ENCODE measurements around the gene TUSC2. TPM values are rescaled to one million over a fixed set of nuclear protein-coding genes. Genes with fewer than 3 reads are reported as not detected.

The TUSC2 gene
- total and polyA plus RNA-seq, 2 of the 13 experiments (the other 11 are each of a cell fraction or from before 2014, with no cell fraction given): 36.7 to 39.1 TPM

GRCh38 chr3:50292159-50293078 is 35.6 kb downstream of the TUSC2 start, which contains the start of gene IFRD2 (continued):
- TF ChIP-seq SMAD9 (CRISPR knock-in tag; IDR thresholded peaks at IDR 0.05) (no peak), POLR2AphosphoS2 (IDR thresholded peaks at IDR 0.05; ENCODE audit: low read depth, low read length) (no peak), FOXA1 (IDR thresholded peaks at IDR 0.05) (no peak), FOXA1 (CRISPR knock-in tag; IDR thresholded peaks at IDR 0.05) (no peak), TCF12 (IDR thresholded peaks at IDR 0.05) (no peak), TCF12 (CRISPR knock-in tag; IDR thresholded peaks at IDR 0.05) (no peak), MZF1 (CRISPR knock-in tag; IDR thresholded peaks at IDR 0.05; ENCODE audit: borderline replicate concordance) (no peak; the same call in 1 of the 2 replicates), ZSCAN22 (CRISPR knock-in tag; IDR thresholded peaks at IDR 0.05) (no peak), POLR2G (IDR thresholded peaks at IDR 0.05; ENCODE audit: low read depth, low read length) (peak; percentile 87), ZNF605 (CRISPR knock-in tag; IDR thresholded peaks at IDR 0.05) (no peak; the same call in 1 of the 2 replicates), SMC3 (IDR thresholded peaks at IDR 0.05; ENCODE audit: low read length) (no peak), ZNF563 (CRISPR knock-in tag; IDR thresholded peaks at IDR 0.05) (peak; percentile 84), CCAR2 (optimal IDR thresholded peaks at IDR 0.05; ENCODE audit: low read depth, low read length) (no peak), ZNF234 (CRISPR knock-in tag; conservative IDR thresholded peaks at IDR 0.05) (no peak), ZFP41 (CRISPR knock-in tag; IDR thresholded peaks at IDR 0.05; ENCODE audit: borderline replicate concordance) (no peak), ZNF232 (CRISPR knock-in tag; IDR thresholded peaks at IDR 0.05; ENCODE audit: borderline replicate concordance) (no peak), EED (CRISPR knock-in tag; IDR thresholded peaks at IDR 0.05) (peak; percentile 29; the same call in 1 of the 2 replicates)
- TF ChIP-seq, protein P1, sequence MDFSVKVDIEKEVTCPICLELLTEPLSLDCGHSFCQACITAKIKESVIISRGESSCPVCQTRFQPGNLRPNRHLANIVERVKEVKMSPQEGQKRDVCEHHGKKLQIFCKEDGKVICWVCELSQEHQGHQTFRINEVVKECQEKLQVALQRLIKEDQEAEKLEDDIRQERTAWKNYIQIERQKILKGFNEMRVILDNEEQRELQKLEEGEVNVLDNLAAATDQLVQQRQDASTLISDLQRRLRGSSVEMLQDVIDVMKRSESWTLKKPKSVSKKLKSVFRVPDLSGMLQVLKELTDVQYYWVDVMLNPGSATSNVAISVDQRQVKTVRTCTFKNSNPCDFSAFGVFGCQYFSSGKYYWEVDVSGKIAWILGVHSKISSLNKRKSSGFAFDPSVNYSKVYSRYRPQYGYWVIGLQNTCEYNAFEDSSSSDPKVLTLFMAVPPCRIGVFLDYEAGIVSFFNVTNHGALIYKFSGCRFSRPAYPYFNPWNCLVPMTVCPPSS (IDR thresholded peaks at IDR 0.05): no peak
- TF ChIP-seq, protein P2, sequence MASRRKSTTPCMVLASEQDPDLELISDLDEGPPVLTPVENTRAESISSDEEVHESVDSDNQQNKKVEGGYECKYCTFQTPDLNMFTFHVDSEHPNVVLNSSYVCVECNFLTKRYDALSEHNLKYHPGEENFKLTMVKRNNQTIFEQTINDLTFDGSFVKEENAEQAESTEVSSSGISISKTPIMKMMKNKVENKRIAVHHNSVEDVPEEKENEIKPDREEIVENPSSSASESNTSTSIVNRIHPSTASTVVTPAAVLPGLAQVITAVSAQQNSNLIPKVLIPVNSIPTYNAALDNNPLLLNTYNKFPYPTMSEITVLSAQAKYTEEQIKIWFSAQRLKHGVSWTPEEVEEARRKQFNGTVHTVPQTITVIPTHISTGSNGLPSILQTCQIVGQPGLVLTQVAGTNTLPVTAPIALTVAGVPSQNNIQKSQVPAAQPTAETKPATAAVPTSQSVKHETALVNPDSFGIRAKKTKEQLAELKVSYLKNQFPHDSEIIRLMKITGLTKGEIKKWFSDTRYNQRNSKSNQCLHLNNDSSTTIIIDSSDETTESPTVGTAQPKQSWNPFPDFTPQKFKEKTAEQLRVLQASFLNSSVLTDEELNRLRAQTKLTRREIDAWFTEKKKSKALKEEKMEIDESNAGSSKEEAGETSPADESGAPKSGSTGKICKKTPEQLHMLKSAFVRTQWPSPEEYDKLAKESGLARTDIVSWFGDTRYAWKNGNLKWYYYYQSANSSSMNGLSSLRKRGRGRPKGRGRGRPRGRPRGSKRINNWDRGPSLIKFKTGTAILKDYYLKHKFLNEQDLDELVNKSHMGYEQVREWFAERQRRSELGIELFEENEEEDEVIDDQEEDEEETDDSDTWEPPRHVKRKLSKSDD (CRISPR knock-in tag; IDR thresholded peaks at IDR 0.05; ENCODE audit: low read depth): 0 out of 2 replicates have a peak, but pooled peaks have one; percentile 45
- TF ChIP-seq, protein P3, sequence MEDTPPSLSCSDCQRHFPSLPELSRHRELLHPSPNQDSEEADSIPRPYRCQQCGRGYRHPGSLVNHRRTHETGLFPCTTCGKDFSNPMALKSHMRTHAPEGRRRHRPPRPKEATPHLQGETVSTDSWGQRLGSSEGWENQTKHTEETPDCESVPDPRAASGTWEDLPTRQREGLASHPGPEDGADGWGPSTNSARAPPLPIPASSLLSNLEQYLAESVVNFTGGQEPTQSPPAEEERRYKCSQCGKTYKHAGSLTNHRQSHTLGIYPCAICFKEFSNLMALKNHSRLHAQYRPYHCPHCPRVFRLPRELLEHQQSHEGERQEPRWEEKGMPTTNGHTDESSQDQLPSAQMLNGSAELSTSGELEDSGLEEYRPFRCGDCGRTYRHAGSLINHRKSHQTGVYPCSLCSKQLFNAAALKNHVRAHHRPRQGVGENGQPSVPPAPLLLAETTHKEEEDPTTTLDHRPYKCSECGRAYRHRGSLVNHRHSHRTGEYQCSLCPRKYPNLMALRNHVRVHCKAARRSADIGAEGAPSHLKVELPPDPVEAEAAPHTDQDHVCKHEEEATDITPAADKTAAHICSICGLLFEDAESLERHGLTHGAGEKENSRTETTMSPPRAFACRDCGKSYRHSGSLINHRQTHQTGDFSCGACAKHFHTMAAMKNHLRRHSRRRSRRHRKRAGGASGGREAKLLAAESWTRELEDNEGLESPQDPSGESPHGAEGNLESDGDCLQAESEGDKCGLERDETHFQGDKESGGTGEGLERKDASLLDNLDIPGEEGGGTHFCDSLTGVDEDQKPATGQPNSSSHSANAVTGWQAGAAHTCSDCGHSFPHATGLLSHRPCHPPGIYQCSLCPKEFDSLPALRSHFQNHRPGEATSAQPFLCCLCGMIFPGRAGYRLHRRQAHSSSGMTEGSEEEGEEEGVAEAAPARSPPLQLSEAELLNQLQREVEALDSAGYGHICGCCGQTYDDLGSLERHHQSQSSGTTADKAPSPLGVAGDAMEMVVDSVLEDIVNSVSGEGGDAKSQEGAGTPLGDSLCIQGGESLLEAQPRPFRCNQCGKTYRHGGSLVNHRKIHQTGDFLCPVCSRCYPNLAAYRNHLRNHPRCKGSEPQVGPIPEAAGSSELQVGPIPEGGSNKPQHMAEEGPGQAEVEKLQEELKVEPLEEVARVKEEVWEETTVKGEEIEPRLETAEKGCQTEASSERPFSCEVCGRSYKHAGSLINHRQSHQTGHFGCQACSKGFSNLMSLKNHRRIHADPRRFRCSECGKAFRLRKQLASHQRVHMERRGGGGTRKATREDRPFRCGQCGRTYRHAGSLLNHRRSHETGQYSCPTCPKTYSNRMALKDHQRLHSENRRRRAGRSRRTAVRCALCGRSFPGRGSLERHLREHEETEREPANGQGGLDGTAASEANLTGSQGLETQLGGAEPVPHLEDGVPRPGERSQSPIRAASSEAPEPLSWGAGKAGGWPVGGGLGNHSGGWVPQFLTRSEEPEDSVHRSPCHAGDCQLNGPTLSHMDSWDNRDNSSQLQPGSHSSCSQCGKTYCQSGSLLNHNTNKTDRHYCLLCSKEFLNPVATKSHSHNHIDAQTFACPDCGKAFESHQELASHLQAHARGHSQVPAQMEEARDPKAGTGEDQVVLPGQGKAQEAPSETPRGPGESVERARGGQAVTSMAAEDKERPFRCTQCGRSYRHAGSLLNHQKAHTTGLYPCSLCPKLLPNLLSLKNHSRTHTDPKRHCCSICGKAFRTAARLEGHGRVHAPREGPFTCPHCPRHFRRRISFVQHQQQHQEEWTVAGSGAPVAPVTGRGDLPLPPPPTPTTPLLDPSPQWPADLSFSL (CRISPR knock-in tag; IDR thresholded peaks at IDR 0.05): no peak

Measured in HepG2 (cell line).